ENCODE results near the gene CEP128. TPM values are rescaled to one million over a fixed set of nuclear protein-coding genes. Genes with fewer than 3 reads are reported as not detected.

The CEP128 gene
- polyA plus RNA-seq, 3 donors, result 5.7 to 6.9 (median 6.4) TPM

GRCh38 chr14:80902608-80903007 lies 38.9 kb downstream of the CEP128 start:
- no peak for DNase-seq

GRCh38 chr14:80901822-80902221 lies 39.7 kb downstream of the CEP128 start:
- DNase-seq, result no peak

- DNase-seq, result no peak
These were observed 40.3 kb downstream of the CEP128 start for GRCh38 chr14:80901260-80901659.

GRCh38 chr14:80872645-80873044 lies 68.9 kb downstream of the CEP128 start:
- no peak for DNase-seq

GRCh38 chr14:80868260-80868659 lies 73.3 kb downstream of the CEP128 start:
- no peak for DNase-seq

- no peak for DNase-seq
These were observed 73.7 kb downstream of the CEP128 start for GRCh38 chr14:80867798-80868197.

GRCh38 chr14:80867091-80867490 lies 74.4 kb downstream of the CEP128 start:
- no peak for DNase-seq

DNA sequence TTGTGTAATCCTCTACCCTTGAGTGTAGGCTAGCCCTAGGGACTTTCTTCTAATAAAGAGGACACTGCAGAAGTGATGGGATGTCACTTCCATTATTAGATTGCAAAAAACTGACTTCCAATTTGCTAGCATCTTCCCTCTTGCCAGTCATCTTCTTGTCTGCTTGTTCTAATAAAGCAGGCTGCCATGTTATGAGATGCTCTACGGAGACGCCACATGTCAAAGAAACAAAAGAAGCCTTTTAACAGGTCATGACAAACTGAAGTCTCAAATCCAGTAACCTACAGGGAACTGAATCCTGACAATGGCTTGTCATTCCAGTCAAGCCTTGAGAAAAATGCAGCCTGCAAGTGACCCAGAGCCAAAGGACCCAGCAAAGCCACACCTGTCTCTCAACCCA lies 76.0 kb downstream of the CEP128 start:
- DNase-seq, result no peak

GRCh38 chr14:80862983-80863382 lies 78.6 kb downstream of the CEP128 start:
- no peak for DNase-seq

- DNase-seq, result no peak
These were observed 79.0 kb downstream of the CEP128 start for GRCh38 chr14:80862541-80862940.

DNA sequence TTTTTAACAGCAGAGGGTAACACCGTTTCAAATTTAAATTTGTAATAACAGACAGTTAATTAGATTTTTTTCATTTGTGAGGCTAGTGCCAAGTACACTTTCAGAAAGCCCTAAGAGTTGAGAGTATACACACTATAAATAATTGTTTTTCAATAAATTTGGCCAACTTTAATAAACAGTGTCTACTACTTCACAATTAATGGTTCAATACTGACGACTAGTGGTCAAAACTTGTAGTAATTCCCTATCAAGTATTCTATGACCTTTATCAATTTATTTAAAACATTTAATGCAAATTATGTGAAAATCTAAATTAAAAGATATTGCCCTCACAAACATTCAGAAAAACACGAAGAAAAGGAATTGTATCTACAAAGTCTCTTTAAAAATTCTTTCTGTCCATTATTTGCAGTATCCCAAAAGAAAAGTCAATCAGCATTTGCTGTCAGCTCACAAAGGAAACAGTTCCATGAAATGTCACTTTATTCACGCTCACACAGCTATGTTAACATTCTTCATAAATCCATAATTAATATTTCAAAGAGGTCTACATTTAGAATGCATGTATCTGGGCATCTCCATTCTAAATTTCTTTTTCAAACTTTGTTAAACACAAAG lies 91.2 kb downstream of the CEP128 start:
- peak; percentile 11 for DNase-seq

GRCh38 chr14:80847070-80847469 lies 94.5 kb downstream of the CEP128 start:
- DNase-seq, result no peak

- DNase-seq, result no peak
These were observed 95.7 kb downstream of the CEP128 start for GRCh38 chr14:80845856-80846255.

GRCh38 chr14:80844872-80845271 lies 96.7 kb downstream of the CEP128 start:
- no peak for DNase-seq

GRCh38 chr14:80839743-80840142 lies 101.8 kb downstream of the CEP128 start:
- DNase-seq, result no peak

- DNase-seq, result no peak
These were observed 131.9 kb downstream of the CEP128 start for GRCh38 chr14:80809663-80810062.

GRCh38 chr14:80805136-80805535 lies 136.4 kb downstream of the CEP128 start:
- no peak for DNase-seq

- DNase-seq, result no peak
These were observed 142.7 kb downstream of the CEP128 start for GRCh38 chr14:80798878-80799277.

DNA sequence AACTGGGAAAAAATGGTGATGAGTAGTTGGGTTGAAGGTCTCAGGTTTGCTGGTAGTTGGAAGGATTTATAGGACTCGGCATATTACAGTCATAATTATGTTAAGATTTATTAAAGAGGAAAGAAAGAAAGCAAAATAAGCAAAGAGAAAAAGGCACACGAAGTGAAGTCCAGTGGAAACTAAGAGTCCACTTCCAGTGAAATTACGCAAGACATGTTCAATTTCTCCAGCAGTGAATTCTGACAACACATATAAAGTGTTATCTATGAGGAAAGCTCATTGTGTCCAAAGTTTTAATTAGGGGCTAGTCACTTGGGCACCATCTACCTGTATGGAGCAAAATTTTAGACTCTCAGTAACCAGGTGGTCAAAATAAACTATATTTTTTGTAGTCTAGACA lies 143.3 kb downstream of the CEP128 start:
- DNase-seq, result no peak

- no peak for DNase-seq
These were observed 148.8 kb downstream of the CEP128 start for GRCh38 chr14:80792771-80793170.

- DNase-seq, result no peak
These were observed 153.7 kb downstream of the CEP128 start for GRCh38 chr14:80787876-80788275.

DNA sequence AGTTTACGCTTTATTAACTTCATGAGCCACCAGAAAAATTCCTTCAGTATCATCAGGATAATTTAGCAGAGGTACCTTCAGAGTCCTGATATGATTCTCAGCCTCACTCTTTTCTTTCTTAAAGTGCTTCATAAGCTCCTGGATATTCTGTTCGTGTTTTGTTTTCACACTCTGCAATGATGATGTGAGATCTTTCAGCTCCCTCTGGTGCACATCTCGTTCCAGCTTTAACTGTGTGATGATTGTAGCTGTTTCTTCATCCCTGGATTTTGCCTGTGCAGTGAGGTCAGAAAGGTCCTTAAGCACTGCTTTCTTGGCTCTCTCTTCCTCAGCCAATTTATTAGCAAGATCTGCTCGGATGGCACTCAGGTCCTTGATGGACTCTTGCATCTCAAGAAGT lies 156.7 kb downstream of the CEP128 start:
- DNase-seq, result no peak

DNA sequence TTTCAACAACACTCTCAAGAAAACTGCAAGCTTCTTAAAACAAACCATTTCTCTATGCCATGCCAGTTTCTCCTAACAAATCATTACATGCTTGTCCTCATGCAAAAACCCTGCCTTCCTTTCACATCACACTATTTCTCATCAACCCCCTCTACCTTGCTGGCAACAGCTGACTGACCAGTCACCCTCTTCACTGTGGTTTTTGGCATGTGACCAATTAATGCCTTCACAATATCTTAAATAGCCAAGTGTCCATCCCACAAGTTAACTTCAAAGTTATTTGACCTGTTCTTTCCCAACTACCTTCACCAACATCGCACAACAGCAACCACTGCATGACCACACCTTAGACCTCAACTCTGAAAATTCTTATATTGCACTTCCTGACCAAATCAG lies 159.6 kb downstream of the CEP128 start:
- no peak for DNase-seq

DNA sequence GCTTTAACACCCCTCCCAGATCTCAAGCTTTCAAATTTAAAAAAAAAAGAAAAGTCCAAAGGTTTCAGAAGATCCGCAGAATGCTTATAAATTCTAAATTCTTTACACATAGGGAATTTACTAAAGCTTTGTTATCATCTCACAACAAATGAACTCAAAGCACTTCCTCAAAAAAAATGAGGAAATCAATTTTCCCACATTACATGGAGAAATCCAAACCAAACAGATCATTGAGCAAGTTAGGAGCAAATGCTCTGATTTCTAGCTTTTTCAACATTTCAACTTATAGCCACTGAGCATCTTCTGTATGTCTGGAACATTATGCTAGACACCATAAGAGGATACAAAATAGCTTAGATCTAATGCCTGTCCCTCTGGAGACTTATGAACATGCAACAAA lies 161.0 kb downstream of the CEP128 start:
- DNase-seq, result no peak

DNA sequence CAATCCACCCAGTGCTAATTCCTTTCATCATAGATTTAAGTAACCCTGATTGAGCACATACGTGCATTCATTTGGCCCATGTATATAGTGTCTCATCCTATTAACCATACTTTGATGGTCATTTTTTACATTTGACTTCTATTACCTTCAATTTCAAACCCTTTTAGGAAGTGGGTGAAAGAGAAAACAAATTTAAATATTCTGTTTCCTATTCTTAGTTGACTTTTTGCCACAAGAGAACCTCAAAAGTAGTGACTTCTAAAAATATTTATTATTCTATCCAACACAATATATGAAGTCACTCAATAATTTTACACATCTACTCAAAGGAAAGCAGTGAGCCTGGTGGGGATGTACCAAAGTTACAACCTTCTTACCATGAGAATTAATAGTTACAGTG lies 164.9 kb downstream of the CEP128 start:
- no peak for DNase-seq
